AG08395 (cell line): ENCODE results near the gene TLCD1.
"Not testable (repeated sequence)": the region's sequence is repeated elsewhere in the genome, so short reads cannot be mapped to it uniquely, and the experiment has no call there.

Experiments
- DNase-seq: peaks from one replicate; pipeline ENCODE4 v3.0.0; 2012; ENCODE audit warnings: mixed read lengths, low spot score

Gene TLCD1

DNA sequence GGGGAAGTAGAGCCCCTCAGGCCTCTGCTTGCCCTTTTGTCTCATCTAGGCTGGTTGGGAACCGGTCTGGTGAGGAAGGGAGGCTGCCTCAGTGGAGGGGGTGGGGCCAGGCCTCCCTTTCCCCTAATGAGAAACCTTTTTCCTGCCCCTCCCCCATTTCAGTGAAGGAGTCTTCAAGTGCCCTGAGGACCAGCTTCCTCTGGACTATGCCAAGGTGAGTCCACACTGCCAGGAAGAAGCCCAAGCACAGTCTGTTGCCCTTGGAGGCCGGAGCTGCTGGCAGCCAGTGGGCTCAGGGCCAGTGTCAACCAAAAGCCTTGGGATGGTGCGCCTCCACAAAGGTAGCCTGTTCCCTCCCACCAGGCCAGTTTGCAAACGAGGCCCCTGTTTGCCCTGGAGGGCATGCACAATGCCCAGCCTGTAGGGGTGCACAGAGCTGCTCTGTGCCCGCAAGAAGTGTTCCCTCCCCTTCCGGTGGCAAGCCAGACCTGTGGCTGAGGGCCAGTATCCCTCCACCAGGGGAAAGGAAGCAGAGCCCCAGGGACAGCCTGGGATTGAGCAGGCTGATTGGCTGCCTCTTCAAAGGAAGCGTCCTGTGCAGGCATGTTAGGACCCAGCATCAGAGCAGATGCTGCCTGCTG is 21.1 kb upstream of the TLCD1 start:
- no peak for DNase-seq

DNA sequence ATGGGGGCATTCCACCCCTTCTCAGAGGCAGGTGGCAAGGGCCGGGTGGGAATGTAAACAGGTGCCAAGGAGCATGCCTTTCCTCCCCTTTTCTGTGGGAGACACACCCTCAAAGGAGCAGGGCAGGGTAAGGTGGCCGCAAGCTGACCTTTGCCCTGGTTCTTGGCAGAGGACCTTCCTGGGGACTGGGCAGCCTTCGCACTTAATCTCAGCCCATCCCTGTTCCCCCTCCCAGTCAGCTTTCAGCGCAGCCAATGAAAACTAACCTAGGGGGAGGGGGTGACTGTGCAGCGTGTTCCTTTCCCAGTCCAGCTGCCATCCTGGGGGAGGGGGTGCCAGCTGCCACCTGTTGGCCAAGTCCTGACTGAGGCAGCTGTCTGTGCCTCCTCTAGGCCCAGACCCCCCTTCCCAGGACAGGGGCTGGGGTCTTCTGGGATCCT is 20.6 kb upstream of the TLCD1 start:
- no peak for DNase-seq

DNA sequence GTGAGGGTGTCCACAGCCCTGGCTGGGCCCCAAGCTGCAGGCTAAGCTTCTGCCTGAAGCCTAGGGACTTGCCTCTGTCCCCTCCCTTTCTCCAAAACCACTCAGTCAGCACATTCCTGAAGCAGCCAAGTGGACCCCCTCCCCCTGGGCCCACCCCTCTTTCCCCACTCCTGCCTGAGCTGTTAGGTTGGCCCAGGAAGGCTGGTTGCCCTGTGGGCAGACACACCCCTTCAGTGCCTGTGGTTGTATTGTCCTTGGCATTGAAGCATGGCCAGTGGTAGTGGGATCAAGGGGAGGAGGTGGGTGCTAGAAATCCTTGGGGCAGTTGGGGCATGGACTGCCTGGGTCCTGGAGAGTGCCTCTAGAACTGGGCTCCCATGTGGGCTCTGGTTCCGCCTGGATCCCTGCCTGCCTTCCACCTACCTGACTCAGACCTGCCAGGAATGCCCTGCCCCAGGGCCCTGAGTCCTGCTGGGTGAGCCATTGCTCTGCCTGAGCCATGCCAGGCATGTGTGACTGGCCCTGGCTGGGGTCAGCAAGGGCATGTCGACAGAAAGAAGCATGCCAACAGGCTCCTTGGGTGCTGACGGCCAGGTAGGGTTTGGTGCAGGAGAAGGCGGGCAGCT is 19.9 kb upstream of the TLCD1 start:
- DNase-seq = no peak

DNA sequence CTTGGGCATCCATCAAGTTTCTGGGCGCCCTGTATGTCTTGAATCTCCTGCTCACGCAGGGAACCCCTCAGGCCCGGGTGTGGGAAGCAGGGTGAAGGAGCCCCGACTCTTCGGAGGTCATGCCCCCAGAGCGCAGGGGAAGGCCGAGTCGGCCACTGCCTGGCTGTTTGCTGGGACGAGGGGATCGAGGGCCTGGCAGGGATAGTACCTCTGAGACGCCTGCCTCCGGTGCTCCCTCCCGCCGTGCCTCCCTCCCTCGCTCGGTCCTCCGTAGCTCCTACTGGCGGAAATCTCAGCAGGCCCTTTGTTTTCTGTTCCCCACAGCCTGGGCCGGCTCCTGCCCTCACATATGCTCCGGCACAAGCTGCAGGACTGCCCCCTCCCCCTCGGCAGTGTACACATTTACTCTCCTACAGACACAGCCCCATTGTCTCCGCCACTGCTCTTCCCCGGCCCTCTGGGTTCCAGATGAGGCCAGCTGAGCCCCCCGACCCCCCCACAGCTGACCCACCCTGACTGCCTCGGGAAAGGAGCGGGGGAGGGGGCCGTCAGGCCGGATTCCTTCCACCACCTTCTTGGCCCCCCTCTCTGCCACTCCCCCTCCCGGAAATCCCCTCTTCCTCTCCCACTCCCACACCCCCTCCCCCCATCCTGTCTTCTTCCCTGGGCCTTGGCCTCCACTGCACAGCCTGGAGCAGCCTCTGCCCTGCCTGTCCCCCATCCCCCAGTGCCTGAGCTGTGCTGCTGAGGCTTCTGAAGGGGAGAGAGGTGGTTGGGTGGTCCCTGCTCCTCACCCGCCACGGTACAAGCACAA is 19.1 kb upstream of the TLCD1 start:
- DNase-seq = peak; percentile 17

DNA sequence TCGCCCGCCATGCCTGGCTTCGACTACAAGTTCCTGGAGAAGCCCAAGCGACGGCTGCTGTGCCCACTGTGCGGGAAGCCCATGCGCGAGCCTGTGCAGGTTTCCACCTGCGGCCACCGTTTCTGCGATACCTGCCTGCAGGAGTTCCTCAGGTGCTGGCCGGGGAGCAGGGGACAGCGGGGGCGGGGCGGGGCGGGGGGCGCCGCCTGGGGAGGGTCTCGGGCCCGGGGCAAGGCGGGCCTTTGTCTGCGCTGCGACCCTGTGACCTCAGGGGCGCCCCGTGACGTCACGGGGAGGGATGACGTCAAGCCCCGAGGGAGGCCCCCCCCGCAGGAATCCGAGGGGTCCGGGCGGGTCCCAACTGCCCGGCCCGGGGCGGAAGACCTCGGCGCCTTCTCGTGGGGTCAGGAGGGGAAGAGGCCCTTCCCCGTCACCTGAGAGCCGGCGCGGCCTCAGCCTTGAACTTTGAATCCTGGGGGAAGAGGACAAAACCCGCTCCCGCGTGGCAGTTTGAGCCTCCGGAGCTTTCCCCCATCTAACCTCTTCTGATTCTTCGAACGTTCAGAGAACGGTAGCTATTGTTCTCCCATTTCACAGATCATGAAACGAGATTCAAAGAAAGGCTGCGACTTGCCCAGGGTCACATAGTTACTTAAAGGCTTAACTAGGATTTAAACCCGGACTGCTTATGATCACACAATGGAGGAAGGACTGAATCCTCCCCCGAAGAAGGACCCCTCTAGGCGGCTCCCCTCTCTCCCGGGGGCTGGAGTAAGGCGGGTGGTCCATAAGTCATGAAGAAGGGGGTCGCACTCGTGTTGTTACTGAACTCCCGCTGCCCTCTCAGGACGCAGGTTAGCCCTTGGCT is 18.3 kb upstream of the TLCD1 start:
- DNase-seq = peak; percentile 55

DNA sequence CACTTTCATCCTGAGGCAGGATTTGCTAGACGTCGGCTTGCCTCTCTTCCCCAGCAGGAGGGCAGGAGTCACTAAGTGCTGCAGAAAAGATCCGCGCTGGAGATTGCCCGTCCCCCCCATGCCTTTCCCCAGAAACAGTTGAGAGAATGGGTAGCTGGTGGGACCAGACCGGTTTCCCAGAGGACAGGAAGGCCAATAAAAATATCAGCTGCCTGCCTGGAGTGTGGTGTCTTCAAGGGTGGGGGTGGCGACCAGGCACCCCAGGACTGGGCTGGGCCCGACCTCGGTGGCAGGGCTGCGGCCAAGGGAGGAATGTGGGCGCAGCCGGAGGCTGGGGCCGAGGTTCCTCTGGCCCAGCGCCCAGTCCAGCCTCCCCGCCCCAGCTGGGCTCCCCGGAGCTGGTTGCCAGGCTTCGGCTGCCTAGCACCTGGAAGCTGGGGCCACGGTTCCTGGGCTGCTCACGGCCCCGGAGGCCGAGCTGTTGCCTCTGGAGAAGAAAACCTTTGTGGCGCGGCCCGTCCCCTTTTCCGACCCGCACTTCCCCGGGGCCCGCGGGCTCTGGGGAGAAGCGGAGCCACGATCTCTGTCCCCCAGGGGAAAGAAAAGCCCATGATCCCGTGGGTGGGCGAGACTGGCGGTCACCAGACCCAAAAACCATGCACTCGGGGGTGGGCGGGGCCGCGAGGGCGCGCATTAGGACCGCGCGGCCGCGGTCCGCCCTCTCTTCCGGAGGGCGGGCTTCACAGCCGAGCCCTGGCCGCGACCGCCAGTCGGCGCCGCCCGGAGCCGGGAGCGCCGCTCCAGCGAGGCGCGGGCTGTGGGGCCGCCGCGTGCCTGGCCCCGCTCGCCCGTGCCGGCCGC is 17.4 kb upstream of the TLCD1 start, which contains the start of gene TRAF4:
TSS of gene TRAF4 (plus strand) at position 769 of the 861 bp plus-strand sequence. CDS start 102 bp downstream, outside the sequence.
- peak; percentile 85 for DNase-seq

DNA sequence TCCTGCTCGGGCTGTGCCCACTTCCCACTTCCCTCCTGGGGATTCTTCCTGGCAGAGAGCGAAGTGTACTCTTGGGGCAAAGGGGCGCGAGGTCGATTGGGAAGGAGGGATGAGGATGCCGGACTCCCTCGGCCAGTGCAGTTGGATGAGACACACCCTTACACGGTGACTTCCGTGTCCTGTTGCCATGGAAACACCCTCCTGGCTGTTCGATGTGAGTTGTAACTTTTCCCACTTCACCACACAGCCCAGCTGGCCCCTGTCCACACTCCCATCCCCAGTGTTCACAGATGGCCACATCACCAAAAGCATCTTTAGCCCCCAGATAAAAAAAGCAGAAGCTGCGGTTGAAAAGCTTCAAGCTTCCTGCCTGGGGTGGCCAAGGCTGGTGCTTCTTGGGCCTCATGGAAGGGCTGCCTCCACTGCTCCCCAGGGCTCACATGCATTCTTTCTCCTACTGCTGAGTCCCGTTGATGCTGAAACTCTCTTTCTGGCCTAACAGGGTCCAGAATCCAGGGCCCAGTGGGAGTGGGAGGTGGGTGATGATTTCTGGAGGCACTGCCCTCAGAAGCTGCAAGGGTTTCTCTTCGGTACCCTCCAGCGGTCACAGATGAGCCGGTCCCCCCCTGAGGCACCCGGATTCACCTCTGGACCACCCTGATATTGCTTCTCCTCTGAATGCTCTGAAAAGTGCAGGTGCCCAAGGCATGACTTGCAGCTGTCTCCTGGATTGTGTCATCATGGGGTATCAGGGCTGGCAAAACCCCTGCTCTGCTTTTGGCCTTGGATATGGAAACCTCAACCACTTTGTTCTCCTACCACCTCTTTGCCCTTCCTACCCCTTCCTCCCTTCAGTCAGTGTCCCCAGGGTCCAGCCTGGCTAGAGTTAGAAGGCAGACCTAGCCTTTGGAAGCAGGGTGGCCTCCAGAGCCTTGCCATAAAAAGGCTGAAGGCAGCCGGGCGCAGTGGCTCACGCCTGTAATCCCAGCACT is 15.6 kb upstream of the TLCD1 start:
- DNase-seq = no peak

DNA sequence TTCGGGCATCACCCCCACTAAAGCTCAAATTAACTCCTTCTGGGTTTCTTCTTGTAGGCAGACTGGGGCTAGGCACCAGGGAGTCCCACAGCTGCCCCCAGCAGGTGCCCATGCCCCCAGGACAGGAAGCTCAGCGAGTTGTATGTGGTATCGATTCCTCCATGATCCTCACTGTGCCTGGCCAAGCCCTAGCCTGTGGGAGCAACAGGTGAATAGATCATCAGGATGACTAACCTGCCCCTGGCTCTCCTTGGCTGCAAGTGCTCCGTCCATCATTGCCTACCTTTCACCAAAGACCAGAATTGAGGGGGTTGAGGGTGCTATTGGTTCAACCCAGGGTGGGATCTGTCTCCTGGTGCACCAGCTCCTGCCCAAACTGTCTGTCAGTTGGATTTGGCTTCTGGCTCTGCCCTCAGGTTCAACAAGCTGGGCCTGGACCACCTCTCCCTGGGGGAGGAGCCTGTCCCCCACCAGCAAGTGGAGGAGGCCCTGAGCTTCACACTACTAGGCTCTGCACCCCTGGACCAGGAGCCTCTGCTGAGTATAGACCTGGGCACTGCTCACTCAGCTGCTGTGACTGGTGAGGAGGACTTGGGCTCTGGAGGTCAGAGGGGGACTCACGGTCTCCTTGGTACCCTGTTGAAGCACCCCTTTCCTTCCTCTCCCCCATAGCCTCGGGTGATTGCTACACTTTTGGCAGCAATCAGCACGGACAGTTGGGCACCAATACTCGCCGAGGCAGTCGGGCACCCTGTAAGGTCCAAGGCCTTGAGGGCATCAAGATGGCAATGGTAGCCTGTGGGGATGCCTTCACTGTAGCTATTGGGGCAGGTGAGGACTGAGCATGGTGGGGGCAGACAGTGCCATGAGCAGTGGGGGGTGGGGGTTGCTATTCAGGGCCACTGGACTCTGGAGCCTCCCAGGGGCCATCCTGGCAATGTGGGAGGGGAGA is 14.6 kb upstream of the TLCD1 start:
- no peak for DNase-seq

DNA sequence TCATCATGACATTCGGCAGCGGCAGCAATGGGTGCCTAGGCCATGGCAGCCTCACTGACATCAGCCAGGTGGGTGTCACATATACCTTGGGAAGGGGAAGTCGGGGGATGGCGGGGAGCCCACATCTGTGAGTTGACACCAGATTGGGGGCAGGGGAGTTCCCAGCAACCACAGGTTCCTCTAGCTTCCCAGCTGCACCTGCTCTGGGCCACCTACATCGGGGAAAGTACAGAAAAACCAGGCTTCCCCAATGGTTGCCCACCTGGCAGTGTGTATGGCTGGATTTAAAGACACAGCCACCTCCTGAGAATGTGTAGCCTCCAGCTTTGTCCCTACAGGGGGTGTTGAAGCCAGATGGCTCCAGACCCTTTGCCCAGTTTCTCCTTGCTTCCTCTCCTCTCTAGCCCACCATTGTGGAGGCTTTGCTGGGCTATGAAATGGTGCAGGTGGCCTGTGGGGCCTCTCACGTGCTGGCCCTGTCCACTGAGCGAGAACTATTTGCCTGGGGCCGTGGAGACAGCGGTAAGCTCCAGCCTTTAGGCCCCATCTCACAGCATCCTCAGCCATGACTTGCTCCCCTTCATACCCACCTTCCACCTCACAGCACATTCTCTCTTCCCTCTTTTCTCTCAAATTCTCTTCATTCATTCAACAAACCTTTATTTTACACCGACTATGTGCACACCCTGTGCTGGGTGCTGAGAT is 12.8 kb upstream of the TLCD1 start:
- no peak for DNase-seq

DNA sequence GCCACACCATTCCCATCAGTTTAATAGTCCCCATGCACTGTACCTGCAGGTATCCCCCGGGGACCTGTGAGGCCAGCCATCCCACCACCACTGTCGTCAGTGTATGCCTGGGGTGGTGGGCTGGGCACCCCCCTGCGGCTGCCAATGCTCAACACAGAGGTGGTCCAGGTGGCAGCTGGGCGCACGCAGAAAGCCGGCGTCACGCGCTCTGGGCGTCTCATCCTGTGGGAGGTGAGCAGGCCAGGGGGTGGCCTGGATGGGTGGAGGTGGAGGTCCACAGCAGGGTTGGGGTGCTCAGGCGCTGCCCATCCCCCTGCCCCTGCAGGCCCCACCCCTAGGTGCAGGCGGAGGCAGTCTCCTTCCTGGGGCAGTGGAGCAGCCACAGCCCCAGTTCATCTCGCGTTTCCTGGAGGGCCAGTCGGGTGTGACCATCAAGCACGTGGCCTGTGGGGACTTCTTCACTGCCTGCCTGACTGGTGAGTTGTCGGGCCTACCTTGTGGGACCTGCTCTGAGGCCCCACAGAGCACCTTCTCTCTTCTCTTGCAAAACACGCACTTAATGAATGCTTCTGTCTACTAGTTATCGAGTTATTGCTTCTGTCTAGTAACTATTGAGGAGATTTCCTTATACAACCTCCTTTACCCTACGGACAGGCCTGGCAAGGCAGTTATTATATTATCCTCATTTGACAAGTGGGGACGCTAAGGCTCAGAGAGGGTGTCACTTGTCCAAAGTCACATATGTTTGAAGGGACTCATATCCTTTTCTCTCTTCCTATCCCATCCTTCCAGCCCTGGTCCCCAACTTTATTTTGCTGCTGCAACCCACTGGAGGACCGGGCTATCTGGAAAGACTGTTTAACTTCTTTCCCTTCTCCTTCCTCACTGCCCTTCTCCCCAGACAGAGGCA is 12.0 kb upstream of the TLCD1 start:
- no peak for DNase-seq

DNA sequence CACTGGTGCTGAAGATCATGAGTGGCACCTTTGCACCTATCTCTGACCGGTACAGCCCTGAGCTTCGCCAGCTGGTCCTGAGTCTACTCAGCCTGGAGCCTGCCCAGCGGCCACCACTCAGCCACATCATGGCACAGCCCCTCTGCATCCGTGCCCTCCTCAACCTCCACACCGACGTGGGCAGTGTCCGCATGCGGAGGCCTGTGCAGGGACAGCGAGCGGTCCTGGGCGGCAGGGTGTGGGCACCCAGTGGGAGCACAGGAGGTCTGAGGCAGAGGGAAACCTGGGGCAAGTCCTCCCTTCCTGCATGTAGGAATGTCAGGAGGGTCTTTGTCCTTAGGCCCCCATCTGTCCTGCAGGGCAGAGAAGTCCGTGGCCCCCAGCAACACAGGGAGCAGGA is 11.3 kb upstream of the TLCD1 start:
- no peak for DNase-seq

DNA sequence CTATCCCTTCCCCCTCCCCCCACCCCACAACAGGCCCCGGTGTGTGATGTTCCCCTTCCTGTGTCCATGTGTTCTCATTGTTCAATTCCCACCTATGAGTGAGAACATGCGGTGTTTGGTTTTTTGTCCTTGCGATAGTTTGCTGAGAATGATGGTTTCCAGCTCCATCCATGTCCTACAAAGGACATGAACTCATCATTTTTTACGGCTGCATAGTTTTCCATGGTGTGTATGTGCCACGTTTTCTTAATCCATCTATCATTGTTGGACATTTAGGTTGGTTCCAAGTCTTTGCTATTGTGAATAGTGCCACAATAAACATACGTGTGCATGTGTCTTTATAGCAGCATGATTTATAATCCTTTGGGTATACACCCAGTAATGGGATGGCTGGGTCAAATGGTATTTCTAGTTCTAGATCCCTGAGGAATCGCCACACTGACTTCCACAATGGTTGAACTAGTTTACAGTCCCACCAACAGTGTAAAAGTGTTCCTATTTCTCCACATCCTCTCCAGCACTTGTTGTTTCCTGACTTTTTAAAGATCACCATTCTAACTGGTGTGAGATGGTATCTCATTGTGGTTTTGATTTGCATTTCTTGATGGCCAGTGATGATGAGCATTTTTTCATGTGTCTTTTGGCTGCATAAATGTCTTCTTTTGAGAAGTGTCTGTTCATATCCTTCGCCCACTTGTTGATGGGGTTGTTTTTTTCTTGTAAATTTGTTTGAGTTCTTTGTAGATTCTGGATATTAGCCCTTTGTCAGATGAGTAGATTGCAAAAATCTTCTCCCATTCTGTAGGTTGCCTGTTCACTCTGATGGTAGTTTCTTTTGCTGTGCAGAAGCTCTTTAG is 10.1 kb upstream of the TLCD1 start:
- DNase-seq = not testable (repeated sequence)

DNA sequence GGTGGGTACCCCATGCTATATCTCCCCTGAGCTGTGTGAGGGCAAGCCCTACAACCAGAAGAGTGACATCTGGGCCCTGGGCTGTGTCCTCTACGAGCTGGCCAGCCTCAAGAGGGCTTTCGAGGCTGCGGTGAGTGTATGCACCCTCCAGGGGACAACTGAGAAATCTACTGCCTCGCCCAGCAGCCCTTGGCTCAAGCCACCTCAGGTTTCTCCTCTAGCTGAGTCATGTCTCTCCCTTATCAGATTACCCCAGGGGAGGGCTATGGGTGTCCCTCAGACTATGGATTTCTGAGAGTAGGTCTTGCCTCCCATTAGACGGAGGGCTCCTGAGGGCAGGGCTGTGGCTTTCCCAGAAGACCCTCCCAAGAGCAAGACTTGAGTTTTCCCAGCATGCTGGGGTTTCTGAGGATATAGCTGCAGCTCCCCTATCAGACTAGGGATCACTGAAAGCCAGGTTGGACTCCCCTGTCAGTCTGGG is 9.2 kb upstream of the TLCD1 start:
- no peak for DNase-seq

DNA sequence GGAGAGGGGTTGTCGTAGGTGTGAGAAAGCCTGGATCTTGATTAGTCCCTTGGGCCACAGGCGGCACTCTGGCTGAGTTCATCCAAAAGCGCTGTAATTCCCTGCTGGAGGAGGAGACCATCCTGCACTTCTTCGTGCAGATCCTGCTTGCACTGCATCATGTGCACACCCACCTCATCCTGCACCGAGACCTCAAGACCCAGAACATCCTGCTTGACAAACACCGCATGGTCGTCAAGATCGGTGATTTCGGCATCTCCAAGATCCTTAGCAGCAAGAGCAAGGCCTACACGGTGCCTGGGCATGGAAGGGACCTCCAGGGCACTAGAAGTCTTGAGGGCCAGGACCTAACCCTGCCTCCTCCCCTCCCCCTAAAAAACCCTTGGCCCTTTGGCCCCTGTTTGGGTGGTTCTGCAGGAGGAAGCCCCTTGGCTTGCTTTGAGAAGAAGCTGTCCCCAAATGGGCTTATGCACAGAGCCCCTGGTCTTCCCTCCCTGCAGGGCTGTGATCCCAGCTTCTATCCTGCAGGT is 8.7 kb upstream of the TLCD1 start:
- no peak for DNase-seq

DNA sequence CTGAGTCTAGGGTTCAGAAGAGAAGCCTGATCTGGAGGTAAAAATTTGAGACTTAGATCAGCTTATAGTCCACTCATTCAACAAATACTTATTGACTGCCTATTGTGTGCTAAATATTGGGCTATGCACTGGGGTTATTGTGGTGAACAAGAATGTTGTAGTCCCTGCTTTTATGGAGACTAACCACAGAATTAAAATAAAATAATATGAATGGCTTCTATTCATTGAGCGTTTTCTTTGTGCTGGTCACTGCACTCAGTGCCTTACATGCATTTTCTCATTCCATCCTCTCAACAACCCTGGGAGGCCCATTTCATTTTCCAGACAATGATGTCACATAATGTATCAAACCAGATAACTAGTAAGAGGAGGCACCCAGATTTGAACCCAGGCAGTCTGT is 7.3 kb upstream of the TLCD1 start:
- DNase-seq = no peak

DNA sequence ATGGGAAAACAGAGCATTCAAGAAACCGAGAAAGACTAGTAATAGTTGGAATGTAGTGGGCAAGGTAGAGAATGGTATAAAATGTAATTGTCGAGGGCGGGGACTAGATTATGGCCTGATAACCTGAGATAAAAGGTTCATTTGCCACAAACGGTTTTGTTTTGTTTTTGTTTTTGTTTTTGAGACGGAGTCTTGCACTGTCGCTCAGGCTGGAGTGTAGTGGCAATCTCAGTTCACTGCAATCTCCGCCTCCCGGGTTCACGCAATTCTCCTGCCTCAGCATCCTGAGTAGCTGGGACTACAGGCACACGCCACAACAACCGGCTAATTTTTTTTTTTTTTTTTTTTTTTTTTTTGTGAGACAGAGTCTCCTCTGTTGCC is 3.9 kb upstream of the TLCD1 start:
- no peak for DNase-seq
